ENCODE data around the gene ITPK1. TPM values are rescaled to one million over a fixed set of nuclear protein-coding genes. Genes with fewer than 3 reads are reported as not detected.

Gene ITPK1
- total and polyA plus RNA-seq, 2 experiments from 2014 or later: 33.0 to 42.9 TPM

GRCh38 chr14:93029417-93029816 is 86.3 kb downstream of the ITPK1 start:
- Histone ChIP-seq H3K9me3 (ENCODE audit: low read depth) (no peaks in the 10 kb centered on the region), H3K27ac (no peak overlapping the region), H3K4me1 (ENCODE audit: low read depth) (peaks cover 13% of the 10 kb centered on the region), H3K27me3 (no peaks in the 10 kb centered on the region), H3K4me3 (no peak overlapping the region), H3K36me3 (no peaks in the 10 kb centered on the region)
- DNase-seq (ENCODE audit: low read depth in 1 of 2, low spot score in 1 of 2): no peak
- no peak for TF ChIP-seq CTCF (IDR thresholded peaks at IDR 0.05; ENCODE audit: low read depth, low read length)

- no peaks in the 10 kb centered on the region for H3K27me3 ChIP-seq
Measured at GRCh38 chr14:93028724-93029076, 87.0 kb downstream of the ITPK1 start.

GRCh38 chr14:93027810-93028723 is 87.7 kb downstream of the ITPK1 start:
- Histone ChIP-seq H3K4me1 (ENCODE audit: low read depth) (peaks cover 13% of the 10 kb centered on the region), H3K27me3 (no peaks in the 10 kb centered on the region), H3K27ac (no peak overlapping the region), H3K4me3 (no peak overlapping the region), H3K9me3 (ENCODE audit: low read depth) (no peaks in the 10 kb centered on the region), H3K36me3 (no peaks in the 10 kb centered on the region)
- no peak for DNase-seq (ENCODE audit: low read depth in 1 of 2, low spot score in 1 of 2)
- TF ChIP-seq CTCF (IDR thresholded peaks at IDR 0.05; ENCODE audit: low read depth, low read length): no peak

More at GRCh38 chr14:93028724-93029076, 87.0 kb downstream of the ITPK1 start:
- H3K36me3 ChIP-seq: no peaks in the 10 kb centered on the region
- no peaks in the 10 kb centered on the region for H3K9me3 ChIP-seq (ENCODE audit: low read depth)
- H3K4me3 ChIP-seq: no peak overlapping the region
- H3K27ac ChIP-seq: no peak overlapping the region
- TF ChIP-seq CTCF (IDR thresholded peaks at IDR 0.05; ENCODE audit: low read depth, low read length): no peak
- peaks cover 11% of the 10 kb centered on the region for H3K4me1 ChIP-seq (ENCODE audit: low read depth)
- no peak for DNase-seq (ENCODE audit: low read depth in 1 of 2, low spot score in 1 of 2)

GRCh38 chr14:93026339-93026738 is 89.4 kb downstream of the ITPK1 start:
- Histone ChIP-seq H3K4me3 (no peak overlapping the region), H3K4me1 (ENCODE audit: low read depth) (peaks cover 6% of the 10 kb centered on the region), H3K36me3 (no peaks in the 10 kb centered on the region), H3K9me3 (ENCODE audit: low read depth) (no peaks in the 10 kb centered on the region), H3K27me3 (no peaks in the 10 kb centered on the region), H3K27ac (no peak overlapping the region)
- no peak for TF ChIP-seq CTCF (IDR thresholded peaks at IDR 0.05; ENCODE audit: low read depth, low read length)
- no peak for DNase-seq (ENCODE audit: low read depth in 1 of 2, low spot score in 1 of 2)

GRCh38 chr14:93025055-93025454 is 90.7 kb downstream of the ITPK1 start:
- no peak overlapping the region for H3K27ac ChIP-seq
- TF ChIP-seq CTCF (IDR thresholded peaks at IDR 0.05; ENCODE audit: low read depth, low read length): no peak

More at GRCh38 chr14:93025055-93025454, 90.7 kb downstream of the ITPK1 start:
- Histone ChIP-seq H3K4me1 (ENCODE audit: low read depth) (peaks cover 6% of the 10 kb centered on the region), H3K9me3 (ENCODE audit: low read depth) (no peaks in the 10 kb centered on the region), H3K36me3 (no peaks in the 10 kb centered on the region), H3K4me3 (no peak overlapping the region), H3K27me3 (no peaks in the 10 kb centered on the region)
- DNase-seq (ENCODE audit: low read depth in 1 of 2, low spot score in 1 of 2): no peak
